Suprapubic skin (tissue), 4 donors: ENCODE results near the gene NNMT. TPM values are rescaled to one million over a fixed set of nuclear protein-coding genes. Genes with fewer than 3 reads are reported as not detected.
A peak's percentile ranks its signal among the peaks of the same experiment; 100 is the strongest.

ENCODE experiments used
- DNase-seq, 2 donors: peaks; one replicate each; pipeline ENCODE4 v3.0.0-alpha.2; 2019; ENCODE audit warnings: low spot score in 2 of 2
- H3K27ac ChIP-seq: fragments of 200-600 bp; sonication (generic); one replicate; pipeline ENCODE4 v1.5.1; 2019
- H3K27me3 ChIP-seq: fragments of 200-600 bp; sonication (generic); one replicate; pipeline ENCODE4 v1.5.1; 2019
- H3K36me3 ChIP-seq: fragments of 200-600 bp; sonication (generic); one replicate; pipeline ENCODE4 v1.5.1; 2019
- H3K4me1 ChIP-seq: fragments of 200-600 bp; sonication (generic); one replicate; pipeline ENCODE4 v1.5.1; 2019
- H3K4me3 ChIP-seq: fragments of 200-600 bp; sonication (generic); one replicate; pipeline ENCODE4 v1.5.1; 2019; ENCODE audit warnings: mild to moderate bottlenecking
- H3K9me3 ChIP-seq: fragments of 200-600 bp; sonication (generic); one replicate; pipeline ENCODE4 v1.5.1; 2019
- CTCF ChIP-seq, 2 donors: fragments of 200-600 bp in 1 of 2; fragments of 450-650 bp in 1 of 2; sonication (generic) in 1 of 2; IDR thresholded peaks; one replicate each; pipeline ENCODE4 v1.5.1; 2016 to 2019; ENCODE audit warnings: antibody characterized with exemption in 2 of 2, mild to moderate bottlenecking in 1 of 2, moderate library complexity in 1 of 2
- EP300 ChIP-seq: sonication (generic); formaldehyde crosslinking; IDR thresholded peaks from one replicate; pipeline ENCODE4 v1.6.1; 2017; ENCODE audit warnings: antibody characterized with exemption
- POLR2A ChIP-seq, 2 donors: fragments of 450-650 bp; IDR thresholded peaks; one replicate each; pipeline ENCODE4 v1.6.1; 2017; ENCODE audit warnings: antibody characterized with exemption in 2 of 2, mild to moderate bottlenecking in 2 of 2, moderate library complexity in 2 of 2
- POLR2AphosphoS5 ChIP-seq, 3 donors: sonication (generic); formaldehyde crosslinking; IDR thresholded peaks; one replicate each; pipeline ENCODE4 v1.6.1; 2017; ENCODE audit warnings: antibody characterized with exemption in 3 of 3
- WGBS: methylation state at CpG from one replicate; pipeline ENCODE4 v1.1.5; 2018; 5-methylcytosine and 5-hydroxymethylcytosine counted together
- total RNA-seq, 4 donors: library from RNA; depleted of rRNA; stranded (reverse); fragments of >200 nt; gene quantifications; one replicate each; pipeline ENCODE4 v1.1.0, GENCODE V29; 2016

Gene NNMT
- total RNA-seq, 4 donors from 2014 or later: 106 to 269 (median 210) TPM

- WGBS: 64% methylated on average over 7 of the region's 7 CpGs
- Histone ChIP-seq H3K27me3 (no peaks in the 10 kb centered on the region), H3K27ac (peak overlapping the region; percentile 94), H3K36me3 (peaks cover 11% of the 10 kb centered on the region), H3K9me3 (no peaks in the 10 kb centered on the region), H3K4me1 (peaks cover 23% of the 10 kb centered on the region), H3K4me3 (peak overlapping the region; percentile 51)
- no peak for DNase-seq
- no peak for TF ChIP-seq EP300
- TF ChIP-seq POLR2A (IDR thresholded peaks at IDR 0.05): peak in 1 of 2 donors; percentile 1
These were observed 590 bp downstream of the NNMT start for GRCh38 chr11:114296605-114297372.

- Histone ChIP-seq H3K27ac (peak overlapping the region; percentile 94), H3K9me3 (no peaks in the 10 kb centered on the region), H3K36me3 (peaks cover 11% of the 10 kb centered on the region), H3K4me3 (peak overlapping the region; percentile 51), H3K27me3 (no peaks in the 10 kb centered on the region), H3K4me1 (peaks cover 11% of the 10 kb centered on the region)
- 88% methylated on average over 8 of the region's 8 CpGs for WGBS
- no peak for DNase-seq
- TF ChIP-seq POLR2AphosphoS5 (IDR thresholded peaks at IDR 0.05) (no peak), EP300 (no peak), POLR2A (IDR thresholded peaks at IDR 0.05) (no peak), CTCF (IDR thresholded peaks at IDR 0.05) (no peak)
These were observed 1.9 kb downstream of the NNMT start for GRCh38 chr11:114297806-114298709.

GRCh38 chr11:114298710-114299109 lies 2.5 kb downstream of the NNMT start:
- peak overlapping the region; percentile 51 for H3K4me3 ChIP-seq
- H3K9me3 ChIP-seq: no peaks in the 10 kb centered on the region
- TF ChIP-seq POLR2AphosphoS5 (IDR thresholded peaks at IDR 0.05): no peak
- no peak for TF ChIP-seq POLR2A (IDR thresholded peaks at IDR 0.05)
- TF ChIP-seq CTCF (IDR thresholded peaks at IDR 0.05): no peak
- no peak for TF ChIP-seq EP300
- H3K27me3 ChIP-seq: no peaks in the 10 kb centered on the region
- DNase-seq: no peak
- H3K4me1 ChIP-seq: peaks cover 5% of the 10 kb centered on the region
- WGBS: 65% methylated on average over 2 of the region's 2 CpGs
- H3K36me3 ChIP-seq: peaks cover 11% of the 10 kb centered on the region
- H3K27ac ChIP-seq: peak overlapping the region; percentile 94

- Histone ChIP-seq H3K9me3 (no peaks in the 10 kb centered on the region), H3K27me3 (no peaks in the 10 kb centered on the region), H3K27ac (no peak overlapping the region), H3K4me3 (peak overlapping the region; percentile 51), H3K4me1 (peaks cover 4% of the 10 kb centered on the region), H3K36me3 (peaks cover 11% of the 10 kb centered on the region)
- DNase-seq: no peak
- no peak for TF ChIP-seq POLR2A (IDR thresholded peaks at IDR 0.05)
- no peak for TF ChIP-seq POLR2AphosphoS5 (IDR thresholded peaks at IDR 0.05)
- TF ChIP-seq EP300: no peak
- TF ChIP-seq CTCF (IDR thresholded peaks at IDR 0.05): no peak
- WGBS: 93% methylated on average over 4 of the region's 4 CpGs
These were observed 4.9 kb downstream of the NNMT start for GRCh38 chr11:114301088-114301487.

- Histone ChIP-seq H3K27ac (no peak overlapping the region), H3K4me1 (peaks cover 8% of the 10 kb centered on the region), H3K9me3 (no peaks in the 10 kb centered on the region), H3K36me3 (peaks cover 11% of the 10 kb centered on the region), H3K27me3 (no peaks in the 10 kb centered on the region), H3K4me3 (peak overlapping the region; percentile 51)
- DNase-seq: no peak
- no peak for TF ChIP-seq POLR2AphosphoS5 (IDR thresholded peaks at IDR 0.05)
- TF ChIP-seq POLR2A (IDR thresholded peaks at IDR 0.05): no peak
- no peak for TF ChIP-seq EP300
- no peak for TF ChIP-seq CTCF (IDR thresholded peaks at IDR 0.05)
These were observed 5.7 kb downstream of the NNMT start for GRCh38 chr11:114301927-114302326.
